GM12878 (cell line): ENCODE data around the gene NPR3. TPM values are rescaled to one million over a fixed set of nuclear protein-coding genes. Genes with fewer than 3 reads are reported as not detected.

Experiments used
- ATAC-seq: fragments of 200-7000 bp; cut with Tn5 transposase; 3 replicates; pipeline ENCODE4 v1.9.1; 2020; ENCODE audit warnings: mild to moderate bottlenecking, moderate library complexity
- BruUV-seq: library from RNA; stranded (reverse); fragments of 400-500 nt; replicated peaks from 2 replicates; lab custom pipeline; 2021; lab: Mats Ljungman, UMichigan
- CTCF ChIA-PET: fragments of 300-600 bp; sonication (Branson Sonifier 250); formaldehyde crosslinking; extraction: SDS; loops from one replicate; lab custom pipeline; 2021; ENCODE audit warnings: inconsistent platforms; lab: Yijun Ruan, JAX
- POLR2A ChIA-PET: fragments of 350-600 bp; formaldehyde crosslinking; extraction: SDS; loops from one replicate; lab custom pipeline; 2021; ENCODE audit warnings: inconsistent platforms; lab: Charles Lee
- RAD21 ChIA-PET: fragments of 300-600 bp; sonication (Branson Sonifier 250); formaldehyde crosslinking; loops from one replicate; lab custom pipeline; 2023; ENCODE audit warnings: antibody characterized with exemption; ENCODE audit not compliant: unreplicated experiment; lab: Charles Lee
- SMC1A ChIA-PET: fragments of 300-600 bp; sonication (Branson Sonifier 250); formaldehyde crosslinking; loops from one replicate; lab custom pipeline; 2023; ENCODE audit not compliant: unreplicated experiment, uncharacterized antibody; lab: Charles Lee
- DNase-seq: peaks from one replicate; pipeline ENCODE4 v3.0.0-alpha.2; 2011; ENCODE audit warnings: low read depth, low spot score
- FAIRE-seq: peaks from 3 replicates; lab custom pipeline; 2011; peaks lifted over from hg19 to GRCh38; lab: Jason Lieb, UNC
- H2AFZ ChIP-seq: 2 replicates; pipeline ENCODE4 v1.6.0; 2011; ENCODE audit warnings: low read depth, low read length, control low read depth; ENCODE audit not compliant: control insufficient read depth
- H3K27ac ChIP-seq: 2 replicates; pipeline ENCODE4 v1.5.1; 2011; ENCODE audit warnings: control low read depth; ENCODE audit not compliant: control insufficient read depth, insufficient read depth
- H3K27me3 ChIP-seq, 2 experiments: replicated peaks in 1 of 2; 2 replicates each; pipeline versions ENCODE4 v1.6.0 to v1.6.1; 2011; ENCODE audit warnings: low read length in 1 of 2; ENCODE audit not compliant: control insufficient read depth in 2 of 2, insufficient read depth in 2 of 2
- H3K36me3 ChIP-seq, 2 experiments: 2 replicates each; pipeline ENCODE4 v1.5.1; 2011; ENCODE audit warnings: low read length in 1 of 2; ENCODE audit not compliant: control insufficient read depth in 2 of 2, insufficient read depth in 2 of 2
- H3K4me1 ChIP-seq: 2 replicates; pipeline ENCODE4 v1.6.1; 2011; ENCODE audit warnings: mild to moderate bottlenecking, low read length, moderate library complexity, mixed read lengths; ENCODE audit not compliant: control insufficient read depth, insufficient read depth
- H3K4me2 ChIP-seq: 2 replicates; pipeline ENCODE4 v1.6.0; 2011; ENCODE audit warnings: control low read depth; ENCODE audit not compliant: control insufficient read depth, insufficient read depth
- H3K4me3 ChIP-seq: fragments of 200-600 bp; sonication (generic); 2 replicates; pipeline ENCODE4 v1.5.1; 2016
- H3K79me2 ChIP-seq: 2 replicates; pipeline ENCODE4 v1.6.0; 2011; ENCODE audit warnings: low read length; ENCODE audit not compliant: control insufficient read depth, insufficient read depth
- H3K9ac ChIP-seq: 2 replicates; pipeline ENCODE4 v1.8.0; 2011; ENCODE audit warnings: low read length, control low read depth, mixed read lengths; ENCODE audit not compliant: control insufficient read depth, insufficient read depth
- H3K9me3 ChIP-seq: replicated peaks from 3 replicates; pipeline ENCODE4 v1.5.1; 2011; ENCODE audit warnings: mild to moderate bottlenecking, low read length; ENCODE audit not compliant: control insufficient read depth, insufficient read depth
- H4K20me1 ChIP-seq: 2 replicates; pipeline ENCODE4 v1.6.0; 2011; ENCODE audit not compliant: control insufficient read depth, insufficient read depth
- CREB1 ChIP-seq: IDR thresholded peaks from 2 replicates; pipeline ENCODE4 v1.6.1; 2012; ENCODE audit warnings: low read depth, mild to moderate bottlenecking, inconsistent platforms
- EGR1 ChIP-seq, 2 experiments: IDR thresholded peaks; 1 replicate in 1 of 2; 2 replicates in 1 of 2; pipeline ENCODE4 v1.6.1; 2011 to 2012; ENCODE audit warnings: low read depth in 2 of 2, low read length in 2 of 2, borderline replicate concordance in 1 of 2, mild to moderate bottlenecking in 1 of 2, moderate library complexity in 1 of 2
- FOXM1 ChIP-seq: IDR thresholded peaks from 2 replicates; pipeline ENCODE4 v1.6.1; 2012; ENCODE audit warnings: low read depth, mild to moderate bottlenecking, inconsistent platforms, low read length, moderate library complexity
- RCOR1 ChIP-seq: conservative IDR thresholded peaks from 2 replicates; pipeline ENCODE4 v1.6.1; 2012; ENCODE audit warnings: low read depth, low read length, improper control_type of control experiment
- SRF ChIP-seq, 2 experiments: IDR thresholded peaks; 2 replicates each; pipeline ENCODE4 v1.6.1; 2011; ENCODE audit warnings: low read depth in 2 of 2, low read length in 2 of 2, mild to moderate bottlenecking in 1 of 2, moderate library complexity in 1 of 2
- SUPT20H ChIP-seq: IDR thresholded peaks from 2 replicates; pipeline ENCODE4 v1.6.1; 2011; ENCODE audit warnings: low read depth, mild to moderate bottlenecking, low read length, moderate library complexity, borderline replicate concordance; ENCODE audit not compliant: control insufficient read depth
- TARDBP ChIP-seq: IDR thresholded peaks from 2 replicates; pipeline ENCODE4 v1.6.1; 2016; ENCODE audit warnings: borderline replicate concordance
- TBL1XR1 ChIP-seq: IDR thresholded peaks from 2 replicates; pipeline ENCODE4 v1.6.1; 2012; ENCODE audit warnings: low read depth, low read length, improper control_type of control experiment
- YBX1 ChIP-seq: fragments of 450-650 bp; IDR thresholded peaks from 2 replicates; pipeline ENCODE4 v1.6.1; 2016; ENCODE audit warnings: antibody characterized with exemption
- ZNF384 ChIP-seq: IDR thresholded peaks from 2 replicates; pipeline ENCODE4 v1.6.1; 2012; ENCODE audit warnings: low read depth, mild to moderate bottlenecking, low read length, improper control_type of control experiment, borderline replicate concordance
- WGBS: methylation state at CpG from one replicate; pipeline ENCODE4 v1.1.6; 2016; ENCODE audit warnings: low lambda C conversion rate; ENCODE audit not compliant: insufficient replicate concordance, insufficient coverage; ENCODE audit errors: missing lambda C conversion rate; 5-methylcytosine and 5-hydroxymethylcytosine counted together
- in situ Hi-C: fragments of 300-500 bp; cut with MboI; formaldehyde crosslinking; loops from 9 replicates; pipeline ENCODE4 v1.14.3; 2018; ENCODE audit warnings: mixed read lengths
- intact Hi-C: fragments of 100-400 bp; cut with micrococcal nuclease; formaldehyde crosslinking; loops from one replicate; pipeline ENCODE4 v1.14.2; 2022; ENCODE audit not compliant: unreplicated experiment
- polyA plus RNA-seq, 11 experiments: library from polyadenylated mRNA; depleted of rRNA in 4 of 11; unstranded in 6 of 11; stranded (reverse) in 5 of 11; fragments of >200 nt; fragmentation: Nextera tagmentation in 4 of 11; fragmentation: Illumina TruSeq in 1 of 11; extraction: Ambion mirVana in 4 of 11; extraction: Trizol in 1 of 11; gene quantifications; 1 replicate in 1 of 11; 2 replicates in 10 of 11; pipeline versions ENCODE4 v1.2.1 to v1.2.3, GENCODE V29; 2011 to 2016; ENCODE audit warnings: inconsistent platforms in 2 of 11, missing spikeins in 2 of 11, low read depth in 1 of 11
- total RNA-seq, 4 experiments: library from RNA; depleted of rRNA in 3 of 4; stranded (reverse); fragments of >200 nt in 3 of 4; fragmentation: Illumina TruSeq in 1 of 4; extraction: Trizol in 1 of 4; gene quantifications; 2 replicates each; pipeline versions ENCODE4 v1.2.1 to v1.2.3, GENCODE V29; 2013 to 2021
- TF ChIP-seq, protein P1 (sequence below): fragments of 150-350 bp; IDR thresholded peaks from 2 replicates; pipeline ENCODE4 v1.6.1; 2014; ENCODE audit warnings: mild to moderate bottlenecking, low read depth, low read length
- TF ChIP-seq, protein P2 (sequence below): fragments of 450-650 bp; IDR thresholded peaks from 2 replicates; pipeline ENCODE4 v1.6.1; 2017; ENCODE audit warnings: mild to moderate bottlenecking, moderate library complexity
- TF ChIP-seq, protein P3 (sequence below): fragments of 450-650 bp; formaldehyde crosslinking; IDR thresholded peaks from 2 replicates; pipeline ENCODE4 v1.4.0; 2020; ENCODE audit warnings: mild to moderate bottlenecking, moderate library complexity

NPR3 gene
- total and polyA plus RNA-seq, 10 of the 15 experiments (the other 5 are each of a cell fraction or from before 2014, with no cell fraction given), result 0.01 to 0.37 (median 0.14) TPM; not detected in 7

DNA sequence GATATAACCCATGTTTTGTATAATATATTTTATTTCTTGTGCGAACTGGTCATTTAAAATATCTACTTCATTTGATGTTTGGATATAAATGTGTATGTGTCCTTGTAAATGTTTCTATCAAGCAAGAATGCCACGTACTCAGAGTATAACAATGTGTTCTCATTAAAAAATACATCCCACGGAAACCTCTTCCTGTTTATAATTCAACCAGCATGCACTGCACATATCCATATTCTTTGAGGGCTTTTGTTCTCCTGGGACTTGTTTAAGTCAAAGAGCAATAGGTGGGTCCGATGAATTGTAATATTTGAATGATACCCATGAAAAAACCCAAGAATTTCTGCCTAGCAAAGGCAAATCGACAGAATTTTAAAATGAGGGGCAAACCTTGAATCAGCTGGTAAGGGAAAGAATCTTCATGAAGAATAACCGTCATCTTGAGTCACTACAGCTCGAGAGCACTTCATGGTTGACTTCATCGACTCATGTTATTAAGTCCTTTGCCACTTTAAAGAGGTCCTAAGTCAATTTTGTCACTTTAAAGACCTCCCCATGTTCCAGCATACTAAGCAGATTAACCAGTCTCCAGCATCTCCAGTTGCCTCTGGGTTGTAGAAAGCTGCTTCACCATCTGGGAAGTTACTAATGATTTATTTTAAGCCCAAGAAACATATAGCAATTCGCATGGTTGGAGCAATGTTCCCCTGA lies 80.6 kb downstream of the NPR3 start (continued):
- TF ChIP-seq, protein P1, sequence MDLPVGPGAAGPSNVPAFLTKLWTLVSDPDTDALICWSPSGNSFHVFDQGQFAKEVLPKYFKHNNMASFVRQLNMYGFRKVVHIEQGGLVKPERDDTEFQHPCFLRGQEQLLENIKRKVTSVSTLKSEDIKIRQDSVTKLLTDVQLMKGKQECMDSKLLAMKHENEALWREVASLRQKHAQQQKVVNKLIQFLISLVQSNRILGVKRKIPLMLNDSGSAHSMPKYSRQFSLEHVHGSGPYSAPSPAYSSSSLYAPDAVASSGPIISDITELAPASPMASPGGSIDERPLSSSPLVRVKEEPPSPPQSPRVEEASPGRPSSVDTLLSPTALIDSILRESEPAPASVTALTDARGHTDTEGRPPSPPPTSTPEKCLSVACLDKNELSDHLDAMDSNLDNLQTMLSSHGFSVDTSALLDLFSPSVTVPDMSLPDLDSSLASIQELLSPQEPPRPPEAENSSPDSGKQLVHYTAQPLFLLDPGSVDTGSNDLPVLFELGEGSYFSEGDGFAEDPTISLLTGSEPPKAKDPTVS, result no peak
- TF ChIP-seq RCOR1, result no peak

DNA sequence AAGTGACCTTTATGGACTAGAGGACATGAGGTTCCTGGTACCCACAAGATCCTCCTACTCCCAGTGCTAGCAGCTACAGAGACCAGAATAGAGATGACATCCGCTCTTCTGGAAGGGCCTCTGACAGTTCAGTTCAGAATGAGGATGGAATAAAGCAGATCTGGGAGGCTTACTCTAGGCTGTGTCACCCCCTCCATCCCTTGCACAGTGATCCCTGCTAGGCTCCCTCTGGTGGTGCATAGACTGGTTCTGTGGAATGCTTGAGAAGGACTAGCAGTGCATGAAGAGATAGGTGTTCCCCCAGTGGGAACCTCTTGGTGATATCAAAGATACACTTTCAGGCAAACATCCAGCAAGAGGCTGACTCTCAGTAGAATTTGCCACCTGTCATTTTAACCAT lies 83.0 kb downstream of the NPR3 start:
- no peak overlapping the region for H3K27ac ChIP-seq
- SMC1A ChIA-PET, result no interaction called here
- no TSS peak for BruUV-seq
- ATAC-seq, result no peak; the same call in 2 of the 3 replicates
- no peak overlapping the region for H3K4me2 ChIP-seq
- H3K36me3 ChIP-seq, result no peaks in the 10 kb centered on the region
- H3K79me2 ChIP-seq, result no peaks in the 10 kb centered on the region
- no peaks in the 10 kb centered on the region for H3K27me3 ChIP-seq
- no peak overlapping the region for H2AFZ ChIP-seq
- no peak for FAIRE-seq
- no peaks in the 10 kb centered on the region for H4K20me1 ChIP-seq
- H3K9ac ChIP-seq, result no peak overlapping the region
- in situ Hi-C loops (no loop called here), intact Hi-C loops (no loop called here)
- WGBS, result 36% methylated on average over 1 of the region's 1 CpG
- no peak overlapping the region for H3K4me3 ChIP-seq
- RAD21 ChIA-PET, result no interaction called here
- no peak for DNase-seq
- H3K4me1 ChIP-seq, result no peaks in the 10 kb centered on the region
- CTCF ChIA-PET, result no interaction called here
- no peaks in the 10 kb centered on the region for H3K9me3 ChIP-seq
- POLR2A ChIA-PET, result no interaction called here
- TF ChIP-seq YBX1, result no peak
- no peak for TF ChIP-seq CREB1
- TF ChIP-seq, protein P2, sequence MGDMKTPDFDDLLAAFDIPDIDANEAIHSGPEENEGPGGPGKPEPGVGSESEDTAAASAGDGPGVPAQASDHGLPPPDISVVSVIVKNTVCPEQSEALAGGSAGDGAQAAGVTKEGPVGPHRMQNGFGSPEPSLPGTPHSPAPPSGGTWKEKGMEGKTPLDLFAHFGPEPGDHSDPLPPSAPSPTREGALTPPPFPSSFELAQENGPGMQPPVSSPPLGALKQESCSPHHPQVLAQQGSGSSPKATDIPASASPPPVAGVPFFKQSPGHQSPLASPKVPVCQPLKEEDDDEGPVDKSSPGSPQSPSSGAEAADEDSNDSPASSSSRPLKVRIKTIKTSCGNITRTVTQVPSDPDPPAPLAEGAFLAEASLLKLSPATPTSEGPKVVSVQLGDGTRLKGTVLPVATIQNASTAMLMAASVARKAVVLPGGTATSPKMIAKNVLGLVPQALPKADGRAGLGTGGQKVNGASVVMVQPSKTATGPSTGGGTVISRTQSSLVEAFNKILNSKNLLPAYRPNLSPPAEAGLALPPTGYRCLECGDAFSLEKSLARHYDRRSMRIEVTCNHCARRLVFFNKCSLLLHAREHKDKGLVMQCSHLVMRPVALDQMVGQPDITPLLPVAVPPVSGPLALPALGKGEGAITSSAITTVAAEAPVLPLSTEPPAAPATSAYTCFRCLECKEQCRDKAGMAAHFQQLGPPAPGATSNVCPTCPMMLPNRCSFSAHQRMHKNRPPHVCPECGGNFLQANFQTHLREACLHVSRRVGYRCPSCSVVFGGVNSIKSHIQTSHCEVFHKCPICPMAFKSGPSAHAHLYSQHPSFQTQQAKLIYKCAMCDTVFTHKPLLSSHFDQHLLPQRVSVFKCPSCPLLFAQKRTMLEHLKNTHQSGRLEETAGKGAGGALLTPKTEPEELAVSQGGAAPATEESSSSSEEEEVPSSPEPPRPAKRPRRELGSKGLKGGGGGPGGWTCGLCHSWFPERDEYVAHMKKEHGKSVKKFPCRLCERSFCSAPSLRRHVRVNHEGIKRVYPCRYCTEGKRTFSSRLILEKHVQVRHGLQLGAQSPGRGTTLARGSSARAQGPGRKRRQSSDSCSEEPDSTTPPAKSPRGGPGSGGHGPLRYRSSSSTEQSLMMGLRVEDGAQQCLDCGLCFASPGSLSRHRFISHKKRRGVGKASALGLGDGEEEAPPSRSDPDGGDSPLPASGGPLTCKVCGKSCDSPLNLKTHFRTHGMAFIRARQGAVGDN, result no peak
- no peak for TF ChIP-seq SRF (IDR thresholded peaks at IDR 0.05; ENCODE audit: low read depth in 2 of 2, low read length in 2 of 2)
- no peak for TF ChIP-seq FOXM1
- TF ChIP-seq EGR1 (IDR thresholded peaks at IDR 0.05; ENCODE audit: borderline replicate concordance in 1 of 2, low read depth in 2 of 2, low read length in 2 of 2), result no peak
- no peak for TF ChIP-seq SUPT20H
- no peak for TF ChIP-seq TBL1XR1
- no peak for TF ChIP-seq TARDBP
- TF ChIP-seq ZNF384, result no peak
- TF ChIP-seq, protein P3, sequence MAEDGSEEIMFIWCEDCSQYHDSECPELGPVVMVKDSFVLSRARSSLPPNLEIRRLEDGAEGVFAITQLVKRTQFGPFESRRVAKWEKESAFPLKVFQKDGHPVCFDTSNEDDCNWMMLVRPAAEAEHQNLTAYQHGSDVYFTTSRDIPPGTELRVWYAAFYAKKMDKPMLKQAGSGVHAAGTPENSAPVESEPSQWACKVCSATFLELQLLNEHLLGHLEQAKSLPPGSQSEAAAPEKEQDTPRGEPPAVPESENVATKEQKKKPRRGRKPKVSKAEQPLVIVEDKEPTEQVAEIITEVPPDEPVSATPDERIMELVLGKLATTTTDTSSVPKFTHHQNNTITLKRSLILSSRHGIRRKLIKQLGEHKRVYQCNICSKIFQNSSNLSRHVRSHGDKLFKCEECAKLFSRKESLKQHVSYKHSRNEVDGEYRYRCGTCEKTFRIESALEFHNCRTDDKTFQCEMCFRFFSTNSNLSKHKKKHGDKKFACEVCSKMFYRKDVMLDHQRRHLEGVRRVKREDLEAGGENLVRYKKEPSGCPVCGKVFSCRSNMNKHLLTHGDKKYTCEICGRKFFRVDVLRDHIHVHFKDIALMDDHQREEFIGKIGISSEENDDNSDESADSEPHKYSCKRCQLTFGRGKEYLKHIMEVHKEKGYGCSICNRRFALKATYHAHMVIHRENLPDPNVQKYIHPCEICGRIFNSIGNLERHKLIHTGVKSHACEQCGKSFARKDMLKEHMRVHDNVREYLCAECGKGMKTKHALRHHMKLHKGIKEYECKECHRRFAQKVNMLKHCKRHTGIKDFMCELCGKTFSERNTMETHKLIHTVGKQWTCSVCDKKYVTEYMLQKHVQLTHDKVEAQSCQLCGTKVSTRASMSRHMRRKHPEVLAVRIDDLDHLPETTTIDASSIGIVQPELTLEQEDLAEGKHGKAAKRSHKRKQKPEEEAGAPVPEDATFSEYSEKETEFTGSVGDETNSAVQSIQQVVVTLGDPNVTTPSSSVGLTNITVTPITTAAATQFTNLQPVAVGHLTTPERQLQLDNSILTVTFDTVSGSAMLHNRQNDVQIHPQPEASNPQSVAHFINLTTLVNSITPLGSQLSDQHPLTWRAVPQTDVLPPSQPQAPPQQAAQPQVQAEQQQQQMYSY, result no peak
